ENCODE data around the gene THRB. TPM values are rescaled to one million over a fixed set of nuclear protein-coding genes. Genes with fewer than 3 reads are reported as not detected.

THRB gene
- total RNA-seq, 1 donor: 0.36 TPM

DNA sequence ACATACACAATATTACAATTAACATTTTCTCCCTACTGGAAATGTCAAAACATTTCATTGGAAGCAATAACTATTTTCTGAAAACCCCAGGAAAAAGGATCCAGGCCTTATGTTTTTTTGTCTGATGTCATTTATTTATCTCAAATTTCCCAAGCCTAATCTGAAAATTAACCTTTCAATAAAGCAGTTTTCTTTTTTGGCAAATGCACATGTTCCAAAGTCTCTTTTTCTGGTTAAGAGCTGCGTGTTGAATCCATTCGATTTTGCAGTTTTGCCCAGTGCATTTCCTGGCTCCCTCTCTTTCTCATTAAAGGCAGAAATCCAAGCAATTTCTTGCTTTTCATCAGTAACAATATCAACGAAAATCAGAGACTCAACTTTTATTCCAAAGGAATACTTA is 327.2 kb downstream of the THRB start:
- TF ChIP-seq, protein P1, sequence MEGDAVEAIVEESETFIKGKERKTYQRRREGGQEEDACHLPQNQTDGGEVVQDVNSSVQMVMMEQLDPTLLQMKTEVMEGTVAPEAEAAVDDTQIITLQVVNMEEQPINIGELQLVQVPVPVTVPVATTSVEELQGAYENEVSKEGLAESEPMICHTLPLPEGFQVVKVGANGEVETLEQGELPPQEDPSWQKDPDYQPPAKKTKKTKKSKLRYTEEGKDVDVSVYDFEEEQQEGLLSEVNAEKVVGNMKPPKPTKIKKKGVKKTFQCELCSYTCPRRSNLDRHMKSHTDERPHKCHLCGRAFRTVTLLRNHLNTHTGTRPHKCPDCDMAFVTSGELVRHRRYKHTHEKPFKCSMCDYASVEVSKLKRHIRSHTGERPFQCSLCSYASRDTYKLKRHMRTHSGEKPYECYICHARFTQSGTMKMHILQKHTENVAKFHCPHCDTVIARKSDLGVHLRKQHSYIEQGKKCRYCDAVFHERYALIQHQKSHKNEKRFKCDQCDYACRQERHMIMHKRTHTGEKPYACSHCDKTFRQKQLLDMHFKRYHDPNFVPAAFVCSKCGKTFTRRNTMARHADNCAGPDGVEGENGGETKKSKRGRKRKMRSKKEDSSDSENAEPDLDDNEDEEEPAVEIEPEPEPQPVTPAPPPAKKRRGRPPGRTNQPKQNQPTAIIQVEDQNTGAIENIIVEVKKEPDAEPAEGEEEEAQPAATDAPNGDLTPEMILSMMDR (IDR thresholded peaks at IDR 0.05; ENCODE audit: extremely low read depth, low read depth, low read length): no peak

DNA sequence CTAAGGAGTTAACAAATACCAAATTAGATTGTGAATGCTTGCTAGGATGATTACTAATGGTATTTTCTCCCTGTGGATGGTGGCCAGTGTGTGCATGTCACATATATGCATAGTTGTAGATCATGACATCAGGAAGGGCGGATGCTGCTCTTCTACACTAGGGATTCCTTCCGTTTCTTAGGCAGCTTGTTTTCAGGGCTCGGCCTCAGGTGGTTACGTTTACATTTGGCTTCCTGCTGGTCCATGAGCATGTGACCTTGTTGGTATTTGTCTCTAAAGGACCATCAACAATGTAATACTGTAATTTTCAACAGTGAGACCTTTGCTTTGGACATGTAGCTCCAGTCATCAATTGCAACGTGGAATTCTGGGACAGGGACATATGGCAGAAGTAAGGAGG is 328.1 kb downstream of the THRB start:
- no peak overlapping the region for H3K4me2 ChIP-seq (ENCODE audit: insufficient read depth, low read length)
- TF ChIP-seq, protein P1 (IDR thresholded peaks at IDR 0.05; ENCODE audit: extremely low read depth, low read depth, low read length): no peak
- no peaks in the 10 kb centered on the region for H3K4me1 ChIP-seq (ENCODE audit: insufficient read depth, low read length)
- H4K20me1 ChIP-seq (ENCODE audit: insufficient read depth, low read length): no peaks in the 10 kb centered on the region
- H3K36me3 ChIP-seq (ENCODE audit: insufficient read depth, low read length): no peaks in the 10 kb centered on the region
- no peak for DNase-seq (ENCODE audit: insufficient read length, low spot score, missing footprints)
- H2AFZ ChIP-seq (ENCODE audit: low read length): no peak overlapping the region
- no peaks in the 10 kb centered on the region for H3K9me3 ChIP-seq (ENCODE audit: low read depth, low read length)
- no peaks in the 10 kb centered on the region for H3K27me3 ChIP-seq (ENCODE audit: insufficient read depth, low read length)
- H3K4me3 ChIP-seq (ENCODE audit: insufficient read depth, low read length): no peak overlapping the region
- H3K79me2 ChIP-seq (ENCODE audit: insufficient read depth, low read length): no peaks in the 10 kb centered on the region
- H3K27ac ChIP-seq (ENCODE audit: low read depth, low read length): no peak overlapping the region

More for the DNA sequence above, 327.2 kb downstream of the THRB start:
- Histone ChIP-seq H3K4me3 (ENCODE audit: insufficient read depth, low read length) (no peak overlapping the region), H3K4me2 (ENCODE audit: insufficient read depth, low read length) (no peak overlapping the region), H3K4me1 (ENCODE audit: insufficient read depth, low read length) (no peaks in the 10 kb centered on the region), H3K9me3 (ENCODE audit: low read depth, low read length) (no peaks in the 10 kb centered on the region), H3K27ac (ENCODE audit: low read depth, low read length) (no peak overlapping the region), H2AFZ (ENCODE audit: low read length) (no peak overlapping the region), H3K36me3 (ENCODE audit: insufficient read depth, low read length) (no peaks in the 10 kb centered on the region), H4K20me1 (ENCODE audit: insufficient read depth, low read length) (no peaks in the 10 kb centered on the region), H3K79me2 (ENCODE audit: insufficient read depth, low read length) (no peaks in the 10 kb centered on the region), H3K27me3 (ENCODE audit: insufficient read depth, low read length) (no peaks in the 10 kb centered on the region)
- no peak for DNase-seq (ENCODE audit: insufficient read length, low spot score, missing footprints)

DNA sequence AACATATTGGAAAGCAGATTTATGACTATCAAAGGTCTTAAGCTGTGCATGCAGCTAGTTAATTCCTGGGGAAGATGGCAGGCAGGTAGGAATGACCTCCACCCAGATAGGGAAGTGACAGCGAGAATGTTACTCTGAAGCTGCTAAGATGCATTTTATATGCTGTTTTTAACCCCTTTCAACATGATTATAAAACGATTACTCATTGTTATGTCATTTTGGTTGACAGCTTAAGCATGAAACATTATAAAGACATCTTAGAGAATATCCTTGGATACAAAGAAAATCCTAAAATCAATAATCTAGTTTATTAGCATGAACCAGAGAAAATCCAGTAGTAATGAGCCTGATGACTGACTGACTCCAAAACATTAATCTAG is 329.1 kb downstream of the THRB start:
- no peaks in the 10 kb centered on the region for H3K36me3 ChIP-seq (ENCODE audit: insufficient read depth, low read length)
- DNase-seq (ENCODE audit: insufficient read length, low spot score, missing footprints): no peak
- H2AFZ ChIP-seq (ENCODE audit: low read length): no peak overlapping the region
- no peak overlapping the region for H3K4me3 ChIP-seq (ENCODE audit: insufficient read depth, low read length)
- H3K27me3 ChIP-seq (ENCODE audit: insufficient read depth, low read length): no peaks in the 10 kb centered on the region
- no peaks in the 10 kb centered on the region for H3K4me1 ChIP-seq (ENCODE audit: insufficient read depth, low read length)
- H4K20me1 ChIP-seq (ENCODE audit: insufficient read depth, low read length): no peaks in the 10 kb centered on the region
- H3K4me2 ChIP-seq (ENCODE audit: insufficient read depth, low read length): no peak overlapping the region
- H3K27ac ChIP-seq (ENCODE audit: low read depth, low read length): no peak overlapping the region
- H3K79me2 ChIP-seq (ENCODE audit: insufficient read depth, low read length): no peaks in the 10 kb centered on the region
- H3K9me3 ChIP-seq (ENCODE audit: low read depth, low read length): no peaks in the 10 kb centered on the region
- TF ChIP-seq, protein P1 (IDR thresholded peaks at IDR 0.05; ENCODE audit: extremely low read depth, low read depth, low read length): no peak

DNA sequence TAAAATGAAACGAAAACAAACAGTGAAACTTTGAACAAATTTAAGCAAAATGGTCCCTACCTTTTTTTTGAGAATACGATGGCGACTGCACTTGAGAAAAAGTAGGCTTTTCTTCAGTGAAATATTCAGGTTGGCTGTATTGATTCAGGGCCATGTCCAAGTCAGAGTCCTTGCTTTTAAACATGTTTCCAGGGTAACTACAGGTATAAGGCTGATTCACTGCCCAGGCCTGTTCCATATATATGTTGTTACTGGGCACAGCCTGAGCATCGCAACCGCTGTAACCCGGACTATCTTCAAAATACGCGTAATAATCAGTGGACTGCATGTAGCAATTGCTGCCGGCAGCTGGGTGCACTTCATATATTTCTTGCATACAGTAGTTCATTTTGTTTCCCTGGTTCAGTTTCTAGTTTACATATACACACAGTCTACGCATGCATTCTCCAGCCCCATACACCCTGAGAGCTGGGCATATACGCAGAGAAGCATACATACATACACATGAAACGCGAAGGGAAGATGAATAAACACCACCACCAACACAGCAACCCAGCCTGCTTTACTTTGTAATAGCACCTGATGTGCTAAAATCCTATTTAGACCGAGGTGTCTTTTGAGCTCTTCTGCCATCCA is 329.6 kb downstream of the THRB start:
- Histone ChIP-seq H2AFZ (ENCODE audit: low read length) (no peak overlapping the region), H3K27ac (ENCODE audit: low read depth, low read length) (no peak overlapping the region)
- TF ChIP-seq, protein P1 (IDR thresholded peaks at IDR 0.05; ENCODE audit: extremely low read depth, low read depth, low read length): no peak

More for the DNA sequence above, 329.6 kb downstream of the THRB start:
- Histone ChIP-seq H3K4me3 (ENCODE audit: insufficient read depth, low read length) (no peak overlapping the region), H3K36me3 (ENCODE audit: insufficient read depth, low read length) (no peaks in the 10 kb centered on the region), H4K20me1 (ENCODE audit: insufficient read depth, low read length) (no peaks in the 10 kb centered on the region), H3K4me1 (ENCODE audit: insufficient read depth, low read length) (no peaks in the 10 kb centered on the region), H3K79me2 (ENCODE audit: insufficient read depth, low read length) (no peaks in the 10 kb centered on the region), H3K9me3 (ENCODE audit: low read depth, low read length) (no peaks in the 10 kb centered on the region), H3K4me2 (ENCODE audit: insufficient read depth, low read length) (no peak overlapping the region), H3K27me3 (ENCODE audit: insufficient read depth, low read length) (no peaks in the 10 kb centered on the region)
- no peak for DNase-seq (ENCODE audit: insufficient read length, low spot score, missing footprints)

Measured in osteoblast (primary cell).